K562 (cell line): Measurements from ENCODE around the gene ZC3H7B.

ENCODE experiments used
- CBX5 ChIP-seq: IDR thresholded peaks from 2 replicates; pipeline ENCODE4 v1.6.1; 2014; ENCODE audit warnings: low read depth, borderline replicate concordance
- KDM4B ChIP-seq, 2 experiments: fragments of 450-650 bp in 1 of 2; sonication (generic) in 1 of 2; IDR thresholded peaks; 2 replicates each; pipeline ENCODE4 v1.6.1; 2016 to 2017; ENCODE audit warnings: borderline replicate concordance in 2 of 2, antibody characterized with exemption in 1 of 2, low read depth in 1 of 2, mild to moderate bottlenecking in 1 of 2
- POLR2A ChIP-seq: fragments of 450-650 bp; conservative IDR thresholded peaks from 2 replicates; pipeline ENCODE4 v1.6.1; 2016
- TF ChIP-seq, protein P1 (sequence below), 3 experiments: IDR thresholded peaks in 2 of 3; conservative IDR thresholded peaks in 1 of 3; 2 replicates each; pipeline ENCODE4 v1.5.1; 2011 to 2012; ENCODE audit warnings: low read length in 3 of 3, mild to moderate bottlenecking in 3 of 3, control low read depth in 2 of 3, improper control_type of control experiment in 1 of 3, inconsistent platforms in 1 of 3, low read depth in 1 of 3, mixed read lengths in 1 of 3, moderate library complexity in 1 of 3; ENCODE audit not compliant: insufficient read depth in 2 of 3

GRCh38 chr22:41361716-41362310 lies 60.5 kb downstream of the ZC3H7B start:
- no peak for TF ChIP-seq POLR2A
- no peak for TF ChIP-seq KDM4B (IDR thresholded peaks at IDR 0.05; ENCODE audit: borderline replicate concordance in 2 of 2, low read depth in 1 of 2)
- TF ChIP-seq CBX5, result no peak
- TF ChIP-seq, protein P1, sequence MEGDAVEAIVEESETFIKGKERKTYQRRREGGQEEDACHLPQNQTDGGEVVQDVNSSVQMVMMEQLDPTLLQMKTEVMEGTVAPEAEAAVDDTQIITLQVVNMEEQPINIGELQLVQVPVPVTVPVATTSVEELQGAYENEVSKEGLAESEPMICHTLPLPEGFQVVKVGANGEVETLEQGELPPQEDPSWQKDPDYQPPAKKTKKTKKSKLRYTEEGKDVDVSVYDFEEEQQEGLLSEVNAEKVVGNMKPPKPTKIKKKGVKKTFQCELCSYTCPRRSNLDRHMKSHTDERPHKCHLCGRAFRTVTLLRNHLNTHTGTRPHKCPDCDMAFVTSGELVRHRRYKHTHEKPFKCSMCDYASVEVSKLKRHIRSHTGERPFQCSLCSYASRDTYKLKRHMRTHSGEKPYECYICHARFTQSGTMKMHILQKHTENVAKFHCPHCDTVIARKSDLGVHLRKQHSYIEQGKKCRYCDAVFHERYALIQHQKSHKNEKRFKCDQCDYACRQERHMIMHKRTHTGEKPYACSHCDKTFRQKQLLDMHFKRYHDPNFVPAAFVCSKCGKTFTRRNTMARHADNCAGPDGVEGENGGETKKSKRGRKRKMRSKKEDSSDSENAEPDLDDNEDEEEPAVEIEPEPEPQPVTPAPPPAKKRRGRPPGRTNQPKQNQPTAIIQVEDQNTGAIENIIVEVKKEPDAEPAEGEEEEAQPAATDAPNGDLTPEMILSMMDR (IDR thresholded peaks at IDR 0.05 in 2 of 3, conservative IDR thresholded peaks at IDR 0.05 in 1 of 3; ENCODE audit: insufficient read depth in 2 of 3, low read depth in 1 of 3, low read length in 3 of 3), result no peak
